Chondrocyte (in vitro differentiated cells): ENCODE measurements around the gene SLC44A3. TPM values are rescaled to one million over a fixed set of nuclear protein-coding genes. Genes with fewer than 3 reads are reported as not detected.

Source experiments
- DNase-seq: peaks from one replicate; pipeline ENCODE4 v3.0.0; 2021; ENCODE audit warnings: mixed read lengths, low spot score
- H3K27ac Mint-ChIP-seq: one replicate; pipeline ENCODE4 v1.8.0; 2021; ENCODE audit warnings: mild to moderate bottlenecking, moderate library complexity, mixed read lengths; ENCODE audit not compliant: unreplicated experiment
- H3K27me3 Mint-ChIP-seq: 2 replicates; pipeline ENCODE4 v1.8.0; 2021; ENCODE audit warnings: low read depth, mixed read lengths
- H3K36me3 Mint-ChIP-seq: 2 replicates; pipeline ENCODE4 v1.8.0; 2021; ENCODE audit warnings: low read depth, mixed read lengths
- H3K4me1 Mint-ChIP-seq: 2 replicates; pipeline ENCODE4 v1.8.0; 2021; ENCODE audit warnings: low read depth, mild to moderate bottlenecking, mixed read lengths
- H3K4me3 Mint-ChIP-seq: one replicate; pipeline ENCODE4 v1.8.0; 2021; ENCODE audit warnings: mild to moderate bottlenecking, moderate library complexity, mixed read lengths; ENCODE audit not compliant: unreplicated experiment
- H3K9me3 Mint-ChIP-seq: 2 replicates; pipeline ENCODE4 v1.8.0; 2021; ENCODE audit warnings: low read depth, mixed read lengths
- total RNA-seq: library from RNA; stranded (reverse); gene quantifications from 3 replicates; pipeline ENCODE4 v1.2.1, GENCODE V29; 2021
- TF ChIP-seq, protein P1 (sequence below): fragments of 200-600 bp; sonication (generic); IDR thresholded peaks from 2 replicates; pipeline ENCODE4 v1.5.0; 2021; ENCODE audit warnings: antibody characterized with exemption, mild to moderate bottlenecking, moderate library complexity

The SLC44A3 gene
- total RNA-seq, 1 donor from 2014 or later, result 2.5 TPM

GRCh38 chr1:94925004-94925403 is 104.8 kb downstream of the SLC44A3 start:
- Mint-ChIP-seq H3K27ac (peak overlapping the region; percentile 97), H3K4me3 (peak overlapping the region; percentile 95), H3K9me3 (no peaks in the 10 kb centered on the region), H3K27me3 (no peaks in the 10 kb centered on the region), H3K4me1 (peaks cover 75% of the 10 kb centered on the region), H3K36me3 (peaks cover 7% of the 10 kb centered on the region)
- TF ChIP-seq, protein P1, sequence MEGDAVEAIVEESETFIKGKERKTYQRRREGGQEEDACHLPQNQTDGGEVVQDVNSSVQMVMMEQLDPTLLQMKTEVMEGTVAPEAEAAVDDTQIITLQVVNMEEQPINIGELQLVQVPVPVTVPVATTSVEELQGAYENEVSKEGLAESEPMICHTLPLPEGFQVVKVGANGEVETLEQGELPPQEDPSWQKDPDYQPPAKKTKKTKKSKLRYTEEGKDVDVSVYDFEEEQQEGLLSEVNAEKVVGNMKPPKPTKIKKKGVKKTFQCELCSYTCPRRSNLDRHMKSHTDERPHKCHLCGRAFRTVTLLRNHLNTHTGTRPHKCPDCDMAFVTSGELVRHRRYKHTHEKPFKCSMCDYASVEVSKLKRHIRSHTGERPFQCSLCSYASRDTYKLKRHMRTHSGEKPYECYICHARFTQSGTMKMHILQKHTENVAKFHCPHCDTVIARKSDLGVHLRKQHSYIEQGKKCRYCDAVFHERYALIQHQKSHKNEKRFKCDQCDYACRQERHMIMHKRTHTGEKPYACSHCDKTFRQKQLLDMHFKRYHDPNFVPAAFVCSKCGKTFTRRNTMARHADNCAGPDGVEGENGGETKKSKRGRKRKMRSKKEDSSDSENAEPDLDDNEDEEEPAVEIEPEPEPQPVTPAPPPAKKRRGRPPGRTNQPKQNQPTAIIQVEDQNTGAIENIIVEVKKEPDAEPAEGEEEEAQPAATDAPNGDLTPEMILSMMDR, result no peak
- DNase-seq, result no peak

GRCh38 chr1:94925561-94926125 is 105.5 kb downstream of the SLC44A3 start:
- H3K4me1 Mint-ChIP-seq, result peaks cover 73% of the 10 kb centered on the region
- no peaks in the 10 kb centered on the region for H3K27me3 Mint-ChIP-seq
- peaks cover 7% of the 10 kb centered on the region for H3K36me3 Mint-ChIP-seq
- no peaks in the 10 kb centered on the region for H3K9me3 Mint-ChIP-seq
- TF ChIP-seq, protein P1, result no peak
- H3K4me3 Mint-ChIP-seq, result peak overlapping the region; percentile 95
- peak overlapping the region; percentile 97 for H3K27ac Mint-ChIP-seq
- DNase-seq, result peak; percentile 92

GRCh38 chr1:94926126-94926914 is 106.2 kb downstream of the SLC44A3 start:
- DNase-seq, result peak; percentile 91
- H3K4me1 Mint-ChIP-seq, result peaks cover 71% of the 10 kb centered on the region
- TF ChIP-seq, protein P1, result peak; percentile 82
- H3K36me3 Mint-ChIP-seq, result peaks cover 7% of the 10 kb centered on the region
- H3K4me3 Mint-ChIP-seq, result peak overlapping the region; percentile 95
- H3K27me3 Mint-ChIP-seq, result no peaks in the 10 kb centered on the region
- no peaks in the 10 kb centered on the region for H3K9me3 Mint-ChIP-seq
- peak overlapping the region; percentile 97 for H3K27ac Mint-ChIP-seq

- no peaks in the 10 kb centered on the region for H3K9me3 Mint-ChIP-seq
- peaks cover 4% of the 10 kb centered on the region for H3K36me3 Mint-ChIP-seq
- peak; percentile 96 for DNase-seq
- peak within 1 kb of the TSS; percentile 97 for H3K27ac Mint-ChIP-seq
- H3K4me1 Mint-ChIP-seq, result peaks cover 64% of the 10 kb centered on the region
- TF ChIP-seq, protein P1, result no peak
- peak within 1 kb of the TSS; percentile 95 for H3K4me3 Mint-ChIP-seq
- no peaks in the 10 kb centered on the region for H3K27me3 Mint-ChIP-seq
Observed at GRCh38 chr1:94926915-94927404, 106.8 kb downstream of the SLC44A3 start, which contains the start of gene CNN3. CNN3 (minus strand) TSS chr1:94927110; CDS start chr1:94926894, 216 bp downstream.

GRCh38 chr1:94927405-94928175 is 107.4 kb downstream of the SLC44A3 start:
- Mint-ChIP-seq H3K9me3 (no peaks in the 10 kb centered on the region), H3K27me3 (no peaks in the 10 kb centered on the region), H3K4me1 (peaks cover 58% of the 10 kb centered on the region), H3K27ac (peak overlapping the region; percentile 97), H3K4me3 (peak overlapping the region; percentile 80), H3K36me3 (peaks cover 4% of the 10 kb centered on the region)
- TF ChIP-seq, protein P1, result no peak
- DNase-seq, result peak; percentile 89
